ENCODE results near the gene TRABD2A. TPM values are rescaled to one million over a fixed set of nuclear protein-coding genes. Genes with fewer than 3 reads are reported as not detected.

Gene TRABD2A
- total RNA-seq, 1 donor from 2014 or later, result 0.84 TPM

DNA sequence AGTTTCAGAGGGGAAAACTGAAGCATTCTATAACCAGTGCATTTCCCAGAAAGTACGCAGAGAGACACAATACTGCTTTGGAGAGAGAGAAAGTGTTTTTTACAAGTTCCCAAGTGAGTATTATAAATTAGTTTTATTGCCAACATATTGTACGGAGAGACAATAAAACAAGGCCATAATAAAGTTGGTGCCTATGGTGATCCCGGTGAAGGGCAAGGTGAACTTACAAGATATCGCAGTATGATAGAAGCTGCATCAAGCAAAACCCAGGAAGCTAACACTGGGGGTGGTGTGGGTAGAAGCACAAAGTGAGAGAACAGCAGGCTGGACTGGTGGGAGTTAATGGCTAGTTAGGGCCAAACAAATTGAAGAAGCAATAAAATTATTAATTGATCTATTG is 32.1 kb upstream of the TRABD2A start:
- Mint-ChIP-seq H3K9me3 (peaks cover 13% of the 10 kb centered on the region), H3K27me3 (ENCODE audit: low read depth) (no peaks in the 10 kb centered on the region), H3K4me1 (peaks cover 6% of the 10 kb centered on the region), H3K4me3 (no peak overlapping the region), H3K36me3 (ENCODE audit: low read depth) (peaks cover 25% of the 10 kb centered on the region), H3K27ac (ENCODE audit: unreplicated experiment) (no peak overlapping the region)
- TF ChIP-seq, protein P1, sequence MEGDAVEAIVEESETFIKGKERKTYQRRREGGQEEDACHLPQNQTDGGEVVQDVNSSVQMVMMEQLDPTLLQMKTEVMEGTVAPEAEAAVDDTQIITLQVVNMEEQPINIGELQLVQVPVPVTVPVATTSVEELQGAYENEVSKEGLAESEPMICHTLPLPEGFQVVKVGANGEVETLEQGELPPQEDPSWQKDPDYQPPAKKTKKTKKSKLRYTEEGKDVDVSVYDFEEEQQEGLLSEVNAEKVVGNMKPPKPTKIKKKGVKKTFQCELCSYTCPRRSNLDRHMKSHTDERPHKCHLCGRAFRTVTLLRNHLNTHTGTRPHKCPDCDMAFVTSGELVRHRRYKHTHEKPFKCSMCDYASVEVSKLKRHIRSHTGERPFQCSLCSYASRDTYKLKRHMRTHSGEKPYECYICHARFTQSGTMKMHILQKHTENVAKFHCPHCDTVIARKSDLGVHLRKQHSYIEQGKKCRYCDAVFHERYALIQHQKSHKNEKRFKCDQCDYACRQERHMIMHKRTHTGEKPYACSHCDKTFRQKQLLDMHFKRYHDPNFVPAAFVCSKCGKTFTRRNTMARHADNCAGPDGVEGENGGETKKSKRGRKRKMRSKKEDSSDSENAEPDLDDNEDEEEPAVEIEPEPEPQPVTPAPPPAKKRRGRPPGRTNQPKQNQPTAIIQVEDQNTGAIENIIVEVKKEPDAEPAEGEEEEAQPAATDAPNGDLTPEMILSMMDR (conservative IDR thresholded peaks at IDR 0.05), result no peak
- no peak for DNase-seq (ENCODE audit: low read depth, low spot score)

DNA sequence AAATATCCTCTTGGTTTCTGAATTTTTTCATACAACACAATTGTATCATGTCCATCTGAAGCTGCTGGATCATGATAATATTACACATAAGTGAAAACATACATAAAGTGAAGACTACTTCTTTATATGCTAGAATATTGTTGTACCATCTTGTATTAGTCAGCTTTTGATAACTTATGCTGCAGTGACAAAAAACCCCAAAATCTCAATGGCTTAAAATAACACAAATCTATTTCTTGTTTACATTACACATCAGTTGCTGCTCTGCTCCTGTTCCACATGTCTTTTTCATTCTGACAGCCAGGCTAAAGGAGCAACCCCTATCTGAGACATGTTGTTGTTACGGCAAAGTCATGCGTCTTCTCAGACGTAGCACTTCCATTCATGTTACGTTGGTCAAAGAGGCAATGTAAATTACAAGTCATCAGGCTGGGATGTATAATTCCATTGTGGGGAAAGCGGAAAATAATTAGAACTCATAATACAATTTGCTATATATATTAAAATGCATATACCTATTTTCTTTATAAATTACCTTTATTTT is 30.3 kb upstream of the TRABD2A start:
- Mint-ChIP-seq H3K4me1 (peaks cover 17% of the 10 kb centered on the region), H3K36me3 (ENCODE audit: low read depth) (peaks cover 36% of the 10 kb centered on the region), H3K9me3 (peaks cover 13% of the 10 kb centered on the region), H3K27me3 (ENCODE audit: low read depth) (no peaks in the 10 kb centered on the region), H3K4me3 (peak overlapping the region; percentile 61), H3K27ac (ENCODE audit: unreplicated experiment) (no peak overlapping the region)
- TF ChIP-seq, protein P1 (conservative IDR thresholded peaks at IDR 0.05), result no peak
- DNase-seq (ENCODE audit: low read depth, low spot score), result no peak

DNA sequence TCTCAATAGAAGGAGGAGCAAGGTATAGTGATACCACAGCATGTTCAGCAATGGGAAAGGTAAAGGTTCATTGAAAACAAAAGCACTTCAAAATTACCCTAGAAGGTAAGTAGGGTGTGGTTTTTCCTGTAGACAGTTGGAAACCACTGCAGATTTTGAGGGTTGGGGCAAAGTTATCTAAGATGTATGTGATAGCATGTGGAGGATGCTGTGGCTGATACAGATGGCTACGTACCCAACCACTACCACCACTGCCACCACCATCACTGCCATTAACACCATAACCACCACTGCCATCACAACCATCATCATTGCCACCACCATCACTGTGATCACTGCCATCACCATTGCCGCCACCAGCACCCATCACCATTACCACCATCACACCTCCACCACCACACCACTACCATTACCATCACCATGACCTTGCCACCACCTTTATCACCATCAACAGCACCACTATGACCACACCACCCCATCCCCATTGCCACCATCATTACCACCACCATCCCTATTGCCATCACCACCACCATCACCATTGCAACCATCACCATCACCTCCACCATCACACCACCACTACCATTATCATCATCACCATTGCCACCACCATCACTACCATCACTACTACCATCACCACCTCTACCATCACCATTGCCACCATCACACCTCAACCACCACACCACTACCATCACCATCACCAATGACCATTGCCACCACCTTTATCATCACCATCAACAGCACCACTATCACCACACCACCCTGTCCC is 28.2 kb upstream of the TRABD2A start:
- peaks cover 36% of the 10 kb centered on the region for H3K36me3 Mint-ChIP-seq (ENCODE audit: low read depth)
- H3K4me1 Mint-ChIP-seq, result peaks cover 24% of the 10 kb centered on the region
- peaks cover 13% of the 10 kb centered on the region for H3K9me3 Mint-ChIP-seq
- H3K27ac Mint-ChIP-seq (ENCODE audit: unreplicated experiment), result no peak overlapping the region
- TF ChIP-seq, protein P1 (conservative IDR thresholded peaks at IDR 0.05), result no peak
- H3K27me3 Mint-ChIP-seq (ENCODE audit: low read depth), result peaks cover 7% of the 10 kb centered on the region
- peak overlapping the region; percentile 85 for H3K4me3 Mint-ChIP-seq
- no peak for DNase-seq (ENCODE audit: low read depth, low spot score)

DNA sequence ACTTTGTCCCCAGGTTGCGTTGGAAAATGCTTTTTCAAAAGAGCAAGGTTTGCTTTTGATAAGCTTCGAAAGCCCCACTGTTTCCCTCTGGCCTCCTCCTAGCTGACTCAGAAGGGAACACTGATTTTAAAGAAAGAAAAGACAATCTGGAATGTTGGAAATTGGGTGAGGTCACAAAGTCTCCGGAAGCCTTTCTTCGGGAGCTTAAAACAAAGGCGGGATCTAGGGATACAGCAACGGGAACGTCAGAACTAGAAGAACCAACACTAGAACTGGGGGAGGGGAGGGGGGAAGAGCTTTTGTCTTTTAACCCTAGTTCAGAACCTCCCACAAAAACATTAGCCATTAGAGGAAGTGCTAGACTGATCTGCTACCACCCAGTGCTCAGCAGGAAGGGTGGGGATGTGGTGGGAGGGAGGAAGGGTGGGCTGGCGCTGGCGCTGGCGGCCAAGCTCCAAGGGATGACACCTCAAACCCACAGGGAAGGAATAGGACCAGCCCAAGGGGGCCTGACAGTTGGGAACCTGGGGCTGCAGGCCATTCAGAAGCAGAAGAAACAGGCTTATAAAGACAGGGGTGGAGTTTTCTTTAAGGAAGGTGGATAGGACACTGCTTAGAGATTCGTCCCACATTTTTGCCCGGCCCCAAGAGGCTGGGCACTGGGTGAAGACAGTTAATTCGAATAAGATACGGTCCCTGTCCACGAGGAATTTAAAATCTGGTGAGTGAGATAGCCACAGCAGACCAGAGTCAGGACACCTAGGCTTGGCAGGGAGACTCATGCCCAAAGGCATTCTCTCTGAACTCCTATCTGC is 26.2 kb upstream of the TRABD2A start:
- Mint-ChIP-seq H3K36me3 (ENCODE audit: low read depth) (peaks cover 36% of the 10 kb centered on the region), H3K4me3 (peak overlapping the region; percentile 91), H3K4me1 (peaks cover 31% of the 10 kb centered on the region), H3K27ac (ENCODE audit: unreplicated experiment) (peak overlapping the region; percentile 93), H3K27me3 (ENCODE audit: low read depth) (peaks cover 14% of the 10 kb centered on the region), H3K9me3 (peaks cover 13% of the 10 kb centered on the region)
- TF ChIP-seq, protein P1 (conservative IDR thresholded peaks at IDR 0.05), result no peak
- DNase-seq (ENCODE audit: low read depth, low spot score), result no peak

DNA sequence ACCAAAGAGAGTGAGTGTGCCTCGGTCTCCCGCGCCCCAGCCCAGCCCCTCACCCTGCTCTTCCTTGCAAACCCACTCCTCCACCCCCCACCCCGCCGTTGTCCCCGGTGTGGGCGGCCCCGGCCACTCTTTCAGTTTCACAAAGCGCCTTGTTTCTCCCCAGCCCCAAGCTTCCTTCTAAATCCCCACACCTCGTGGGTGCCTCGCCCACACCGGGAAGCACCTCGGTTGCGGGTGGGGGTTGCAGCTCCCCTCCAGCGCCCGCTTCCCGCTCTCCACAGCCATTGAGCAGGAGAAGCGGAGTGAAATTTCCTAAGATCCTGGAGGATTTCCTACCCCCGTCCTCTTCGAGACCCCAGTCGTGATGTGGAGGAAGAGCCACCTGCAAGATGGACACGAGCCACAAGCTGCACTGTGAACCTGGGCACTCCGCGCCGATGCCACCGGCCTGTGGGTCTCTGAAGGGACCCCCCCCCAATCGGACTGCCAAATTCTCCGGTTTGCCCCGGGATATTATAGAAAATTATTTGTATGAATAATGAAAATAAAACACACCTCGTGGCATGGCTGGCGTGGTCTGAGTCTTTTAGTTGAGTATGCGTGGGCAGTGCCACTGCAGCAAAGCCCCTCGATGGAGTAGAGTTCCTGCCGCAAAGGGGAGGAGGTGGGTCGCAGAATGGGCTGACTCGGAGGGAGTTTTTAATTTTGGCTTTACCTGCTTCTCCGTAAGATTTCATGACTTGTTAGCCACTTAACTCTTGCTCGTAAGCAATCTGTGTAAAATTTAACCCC is 25.4 kb upstream of the TRABD2A start:
- TF ChIP-seq, protein P1 (conservative IDR thresholded peaks at IDR 0.05), result no peak
- Mint-ChIP-seq H3K4me1 (peaks cover 31% of the 10 kb centered on the region), H3K4me3 (peak overlapping the region; percentile 91), H3K27me3 (ENCODE audit: low read depth) (peaks cover 14% of the 10 kb centered on the region), H3K36me3 (ENCODE audit: low read depth) (peaks cover 36% of the 10 kb centered on the region), H3K27ac (ENCODE audit: unreplicated experiment) (peak overlapping the region; percentile 93), H3K9me3 (peaks cover 13% of the 10 kb centered on the region)
- DNase-seq (ENCODE audit: low read depth, low spot score), result no peak

All from neural crest cell (in vitro differentiated cells).